Motor neuron (in vitro differentiated cells): ENCODE data around the gene SENP7. TPM values are rescaled to one million over a fixed set of nuclear protein-coding genes. Genes with fewer than 3 reads are reported as not detected.

ENCODE experiments used
- ATAC-seq, 8 experiments: fragments of 200-7000 bp; cut with Tn5 transposase; replicated peaks in 6 of 8; 2 replicates each; pipeline ENCODE4 v1.8.0; 2021; ENCODE audit warnings: mild to moderate bottlenecking in 8 of 8, moderate library complexity in 8 of 8
- H3K27ac ChIP-seq, 2 donors: fragments of 250-450 bp; sonication (Bioruptor Pico); 2 replicates each; pipeline ENCODE4 v1.9.0; 2021; ENCODE audit warnings: antibody characterized with exemption in 2 of 2, mild to moderate bottlenecking in 2 of 2, moderate library complexity in 1 of 2
- H3K4me1 ChIP-seq, 2 donors: fragments of 250-450 bp; sonication (Bioruptor Pico); replicated peaks in 1 of 2; 2 replicates each; pipeline ENCODE4 v1.6.1; 2021; ENCODE audit warnings: antibody characterized with exemption in 2 of 2, mild to moderate bottlenecking in 2 of 2, moderate library complexity in 1 of 2
- H3K4me3 ChIP-seq, 5 donors: fragments of 250-450 bp; sonication (Bioruptor Pico); 2 replicates each; pipeline ENCODE4 v1.9.0; 2021; ENCODE audit warnings: antibody characterized with exemption in 5 of 5, mild to moderate bottlenecking in 5 of 5, moderate library complexity in 4 of 5
- WGBS, 10 experiments: fragments of 450-650 bp; shearing (Covaris generic); methylation state at CpG; one replicate each; pipeline ENCODE4 v1.0.0; 2022; 5-methylcytosine and 5-hydroxymethylcytosine counted together
- in situ Hi-C, 9 experiments: fragments of 400-800 bp; cut with MboI; loops; one replicate each; pipeline ENCODE4 v1.15.0; 2021; ENCODE audit warnings: low sequenced_read_pairs in 9 of 9, low pct_unique_long_range_greater_than_20kb in 2 of 9; ENCODE audit not compliant: unreplicated experiment in 9 of 9
- total RNA-seq, 8 experiments: library from RNA; unstranded; fragments of 300-600 nt; gene quantifications; 2 replicates each; pipeline versions ENCODE4 v1.2.3 to v1.2.4, GENCODE V29; 2022

The SENP7 gene
- total RNA-seq, 8 experiments from 2014 or later = 9.3 to 77.7 (median 43.7) TPM

DNA sequence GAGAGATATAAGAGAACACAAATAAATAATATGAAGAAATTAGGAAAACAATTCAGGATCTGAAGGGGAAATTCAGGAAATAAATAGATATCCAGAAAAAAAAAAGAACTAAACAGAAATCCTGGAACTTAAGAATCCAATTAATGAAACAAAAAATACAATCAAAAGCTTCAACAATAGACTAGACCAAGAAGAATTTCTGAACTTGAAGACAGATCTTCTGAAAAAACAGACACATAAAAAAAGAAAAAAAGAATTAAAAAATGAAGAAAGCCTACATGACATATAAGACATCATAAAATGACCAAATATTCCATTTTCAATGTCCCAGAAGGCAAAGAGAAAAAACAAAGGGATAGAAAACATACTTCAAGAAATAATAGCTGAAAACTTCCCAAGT, 124.3 kb downstream of the SENP7 start:
- in situ Hi-C loops = loop anchor here in 1 of 9 experiments (25.0 kb wide), 1 partner anchor 176 kb away; no protein-coding TSS in a partner anchor
- Histone ChIP-seq H3K27ac (no peak overlapping the region), H3K4me1 (no peaks in the 10 kb centered on the region), H3K4me3 (no peak overlapping the region)
- ATAC-seq = no peak

DNA sequence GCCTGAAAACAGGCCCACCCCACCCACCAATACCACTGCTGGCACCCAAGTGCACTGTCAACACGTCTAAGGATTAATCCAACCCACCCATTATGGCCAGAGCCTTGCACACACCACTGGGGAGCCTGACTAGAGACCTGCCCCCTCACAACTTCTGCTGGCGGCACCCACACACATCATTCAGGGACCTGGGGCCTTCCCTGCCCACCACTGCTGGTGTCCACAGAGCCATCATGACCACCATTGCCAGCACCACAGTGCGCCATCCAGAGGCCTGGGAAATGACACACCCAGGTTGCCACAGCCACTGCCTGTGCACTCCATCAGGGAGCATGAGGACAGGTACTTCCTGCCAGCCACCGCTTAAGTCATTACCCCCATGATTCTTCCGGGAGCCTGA, 125.7 kb downstream of the SENP7 start:
- WGBS, 10 experiments = 100% methylated on average over 1 to 2 of the region's 5 CpGs; no CpG with 5 or more reads in 7 of the 10 experiments
- no peaks in the 10 kb centered on the region for H3K4me1 ChIP-seq
- no peak for ATAC-seq
- no peak overlapping the region for H3K27ac ChIP-seq
- H3K4me3 ChIP-seq = no peak overlapping the region
- in situ Hi-C loops = loop anchor here in 1 of 9 experiments (25.0 kb wide), 1 partner anchor 175 kb away; no protein-coding TSS in a partner anchor

DNA sequence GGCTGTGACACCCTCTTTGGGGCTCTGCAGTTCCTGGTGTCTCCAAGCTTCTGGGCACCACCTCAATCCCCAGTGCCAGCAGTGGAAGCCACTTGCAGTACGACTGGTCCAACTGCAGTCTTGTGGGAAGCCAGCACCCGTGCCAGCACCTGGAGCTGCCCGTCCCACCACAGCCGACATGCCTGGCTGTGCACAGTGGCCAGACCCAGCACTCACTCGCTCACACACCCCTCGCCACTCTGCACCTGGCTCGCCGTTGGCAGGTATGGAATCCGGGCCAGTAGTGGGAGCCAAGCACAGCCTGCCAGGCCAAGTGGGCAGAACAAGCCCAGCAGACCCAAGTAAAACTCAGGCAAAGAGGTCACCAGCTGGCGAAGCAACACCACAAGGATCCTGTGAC, 128.6 kb downstream of the SENP7 start:
- Histone ChIP-seq H3K27ac (no peak overlapping the region), H3K4me1 (no peaks in the 10 kb centered on the region), H3K4me3 (no peak overlapping the region)
- in situ Hi-C loops = loop anchor here in 1 of 9 experiments (25.0 kb wide), 1 partner anchor 172 kb away; no protein-coding TSS in a partner anchor
- ATAC-seq = no peak
- WGBS, 10 experiments = 40 to 100% (median 70%) methylated on average over 1 to 8 of the region's 10 CpGs; no CpG with 5 or more reads in 6 of the 10 experiments

DNA sequence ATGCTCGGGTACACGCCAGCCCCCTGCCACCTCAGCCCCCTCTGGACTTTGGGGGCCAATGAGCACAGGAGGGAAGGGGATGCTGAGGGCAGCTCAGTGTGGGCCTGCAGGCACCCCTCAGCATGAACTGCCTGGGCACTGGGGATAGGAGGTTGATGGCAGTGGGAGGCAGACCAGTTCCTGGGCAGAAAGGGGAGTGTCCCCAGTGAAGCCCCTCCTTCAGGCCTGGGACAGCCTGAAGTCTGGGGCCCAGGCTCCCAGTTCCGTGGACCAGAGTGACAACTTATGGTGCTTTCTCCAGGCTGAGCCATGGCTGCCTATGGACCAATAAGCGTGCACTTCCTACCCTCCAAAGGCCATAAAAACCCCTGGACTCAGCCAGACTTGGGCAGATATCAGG, 129.4 kb downstream of the SENP7 start:
- 80 to 100% (median 100%) methylated on average over 1 of the region's 4 CpGs; no CpG with 5 or more reads in 6 of the 10 experiments for WGBS, 10 experiments
- in situ Hi-C loops = loop anchor here in 1 of 9 experiments (25.0 kb wide), 1 partner anchor 171 kb away; no protein-coding TSS in a partner anchor
- ATAC-seq = peak in 5 of 8 experiments; percentile 14 to 43 (median 26)
- H3K27ac ChIP-seq = no peak overlapping the region
- H3K4me3 ChIP-seq = no peak overlapping the region
- no peaks in the 10 kb centered on the region for H3K4me1 ChIP-seq

DNA sequence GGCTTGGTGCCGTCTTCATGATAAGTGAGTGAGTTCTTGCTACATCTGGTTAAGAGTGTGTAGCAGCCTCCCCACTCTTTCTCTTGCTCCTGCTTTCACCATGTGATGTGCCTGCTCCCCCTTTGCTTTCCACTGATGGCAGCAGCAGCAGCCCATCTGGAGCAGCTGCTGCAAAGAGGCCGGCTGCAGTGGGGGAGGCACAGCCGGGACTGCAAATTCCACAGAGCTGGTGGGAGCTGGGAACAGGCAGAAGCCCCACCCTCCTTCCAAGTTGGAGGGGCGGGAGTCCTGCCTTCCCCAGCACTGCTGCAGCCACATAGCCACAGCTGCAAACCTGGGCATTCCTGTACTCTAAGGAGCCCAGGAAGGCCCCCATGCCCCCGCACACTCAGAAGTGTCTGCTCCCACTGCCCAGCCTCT, 129.8 kb downstream of the SENP7 start:
- Histone ChIP-seq H3K4me3 (no peak overlapping the region), H3K27ac (no peak overlapping the region), H3K4me1 (no peaks in the 10 kb centered on the region)
- WGBS, 10 experiments = 40 to 57% (median 52%) methylated on average over 1 to 5 of the region's 5 CpGs; no CpG with 5 or more reads in 6 of the 10 experiments
- in situ Hi-C loops = loop anchor here in 1 of 9 experiments (25.0 kb wide), 1 partner anchor 171 kb away; no protein-coding TSS in a partner anchor
- peak in 7 of 8 experiments; percentile 47 to 91 (median 83) for ATAC-seq

DNA sequence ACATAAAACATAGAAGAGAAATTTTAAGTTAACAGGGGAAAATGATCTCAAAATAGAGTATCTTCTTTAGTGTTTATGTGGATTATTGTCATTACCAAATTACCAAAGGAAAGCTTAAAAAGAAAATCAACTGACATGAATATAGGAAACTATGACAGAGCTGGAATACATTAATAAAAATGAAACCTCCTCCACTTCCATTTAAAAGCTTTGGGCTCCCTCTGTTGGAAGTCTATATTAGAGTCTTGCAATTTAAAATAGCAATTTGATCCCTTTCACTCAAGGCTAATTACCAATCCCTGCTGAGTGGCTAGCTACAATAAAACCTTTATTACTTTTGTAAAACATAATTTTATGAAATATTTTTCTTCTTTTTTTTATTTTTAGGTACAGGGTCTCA, 131.2 kb downstream of the SENP7 start:
- H3K27ac ChIP-seq = no peak overlapping the region
- ATAC-seq = peak in 5 of 8 experiments; percentile 22 to 81 (median 56)
- no peak overlapping the region for H3K4me3 ChIP-seq
- H3K4me1 ChIP-seq = no peaks in the 10 kb centered on the region
- in situ Hi-C loops = loop anchor here in 1 of 9 experiments (25.0 kb wide), 1 partner anchor 170 kb away; no protein-coding TSS in a partner anchor

DNA sequence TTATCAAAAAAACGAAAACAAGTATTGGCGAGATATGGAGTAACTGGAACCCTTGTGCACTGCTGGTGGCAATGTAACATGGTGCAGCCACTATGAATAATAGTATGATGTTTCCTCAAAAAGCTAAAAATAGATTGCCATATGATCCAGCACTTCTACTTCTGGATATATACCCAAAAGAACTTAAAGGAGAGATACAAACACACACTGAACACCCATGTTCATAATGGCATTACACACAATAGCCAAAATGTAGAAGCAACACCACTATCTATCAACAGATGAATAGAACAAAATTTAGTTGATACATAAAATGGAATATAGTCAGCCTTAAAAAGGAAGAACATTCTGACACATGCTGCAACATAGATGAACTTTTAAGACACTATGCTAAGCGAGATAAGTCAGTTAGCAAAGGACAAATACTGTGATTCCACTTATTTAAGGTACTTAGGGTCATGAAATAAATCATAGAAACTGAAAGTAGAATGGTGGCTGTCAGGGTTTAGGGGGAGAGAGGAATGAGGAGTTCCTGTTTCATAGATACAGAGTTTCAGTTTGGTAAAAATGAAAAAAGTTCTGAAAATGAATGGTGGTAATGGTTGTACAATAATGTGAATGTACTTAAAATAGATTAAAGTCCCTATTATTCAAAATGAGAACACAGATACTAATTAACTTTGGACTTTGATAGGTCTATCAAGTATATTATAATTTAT, 133.2 kb downstream of the SENP7 start:
- Histone ChIP-seq H3K4me3 (no peak overlapping the region), H3K27ac (no peak overlapping the region), H3K4me1 (no peaks in the 10 kb centered on the region)
- ATAC-seq = no peak
- WGBS, 10 experiments = 87 to 100% (median 92%) methylated on average over 2 to 3 of the region's 3 CpGs; no CpG with 5 or more reads in 1 of the 10 experiments
- in situ Hi-C loops = loop anchor here in 1 of 9 experiments (25.0 kb wide), 1 partner anchor 168 kb away; no protein-coding TSS in a partner anchor

DNA sequence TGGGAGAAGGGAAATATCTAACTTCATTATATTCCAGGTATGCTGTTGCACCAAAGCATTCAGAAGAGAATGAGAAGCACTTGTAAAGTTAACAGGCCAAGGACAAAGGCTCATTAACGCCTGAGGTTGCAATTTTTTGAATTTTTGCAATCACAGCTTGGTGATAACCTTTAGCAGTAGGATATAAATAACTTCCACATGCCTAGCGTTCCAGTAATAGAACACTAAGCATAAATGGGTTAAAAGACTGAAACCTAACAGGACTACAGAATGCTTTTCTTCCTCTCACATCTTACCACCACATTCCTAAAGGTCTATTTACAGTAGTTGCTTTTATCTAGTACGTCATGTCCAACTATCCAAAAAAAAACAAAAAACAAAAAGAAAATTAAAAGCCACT, 135.2 kb downstream of the SENP7 start:
- Histone ChIP-seq H3K4me3 (no peak overlapping the region), H3K27ac (no peak overlapping the region), H3K4me1 (no peaks in the 10 kb centered on the region)
- in situ Hi-C loops = loop anchor here in 1 of 9 experiments (25.0 kb wide), 1 partner anchor 165 kb away; no protein-coding TSS in a partner anchor
- 68 to 100% (median 90%) methylated on average over 2 to 3 of the region's 3 CpGs for WGBS, 10 experiments
- no peak for ATAC-seq

DNA sequence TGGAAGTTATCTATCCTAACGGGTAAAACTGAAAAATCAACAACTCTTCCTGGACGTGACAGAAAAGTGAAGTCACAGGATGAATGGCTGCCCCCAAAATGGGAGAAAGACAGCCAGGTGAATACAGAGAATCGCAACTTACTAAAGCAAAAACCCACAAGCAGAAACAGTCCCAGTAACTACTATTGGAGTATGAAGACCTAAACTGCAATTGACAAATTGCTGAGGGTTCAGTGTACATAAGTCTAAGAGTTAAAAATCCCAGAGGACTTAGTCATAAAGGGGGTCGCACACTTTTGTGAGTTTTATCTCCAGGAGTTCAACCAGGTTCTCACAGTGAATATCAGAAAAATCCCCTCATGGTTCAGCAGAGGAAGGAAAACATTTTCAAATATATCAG, 135.8 kb downstream of the SENP7 start:
- H3K27ac ChIP-seq = no peak overlapping the region
- in situ Hi-C loops = loop anchor here in 1 of 9 experiments (25.0 kb wide), 1 partner anchor 165 kb away; no protein-coding TSS in a partner anchor
- ATAC-seq = no peak
- H3K4me1 ChIP-seq = no peaks in the 10 kb centered on the region
- H3K4me3 ChIP-seq = no peak overlapping the region
- 68 to 100% (median 85%) methylated on average over 2 to 4 of the region's 4 CpGs for WGBS, 10 experiments

DNA sequence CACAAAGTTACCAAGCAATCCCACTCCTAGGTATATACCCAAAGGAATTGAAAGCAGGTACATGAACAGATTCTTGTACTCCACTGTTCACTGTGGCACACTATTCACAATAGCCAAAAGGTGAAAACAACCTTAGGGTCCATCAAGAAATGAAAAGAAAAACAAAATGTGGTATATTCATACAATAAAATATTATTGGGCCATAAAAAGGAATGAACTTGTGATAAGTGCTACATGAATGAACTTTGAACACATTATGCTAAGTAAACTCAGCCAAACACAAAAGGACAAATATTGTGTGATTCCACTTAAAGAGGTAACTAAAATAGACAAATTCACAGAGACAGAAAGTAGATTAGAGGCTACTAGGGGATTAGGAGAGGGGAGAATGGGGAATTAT, 137.4 kb downstream of the SENP7 start:
- in situ Hi-C loops = loop anchor here in 1 of 9 experiments (25.0 kb wide), 1 partner anchor 163 kb away; no protein-coding TSS in a partner anchor
- H3K4me3 ChIP-seq = no peak overlapping the region
- no peak for ATAC-seq
- no peaks in the 10 kb centered on the region for H3K4me1 ChIP-seq
- no peak overlapping the region for H3K27ac ChIP-seq

DNA sequence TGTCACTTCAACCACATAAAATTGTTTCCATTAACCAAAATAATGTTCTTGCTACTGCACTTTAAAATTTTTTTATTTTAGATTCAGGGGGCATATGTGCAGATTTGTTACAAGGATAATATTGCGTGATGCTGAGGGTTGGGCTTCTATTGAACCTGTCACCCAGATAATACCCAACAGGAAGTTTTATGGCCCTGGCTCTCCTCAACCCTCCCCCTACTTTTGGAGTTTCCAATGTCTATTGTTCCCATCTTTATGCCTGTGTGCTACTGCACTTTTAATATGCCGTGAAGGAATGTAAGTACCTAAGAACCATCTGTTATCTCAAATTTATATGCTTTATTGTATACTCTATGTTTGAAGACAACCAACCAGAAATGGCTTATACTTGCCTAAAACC, 150.6 kb downstream of the SENP7 start:
- Histone ChIP-seq H3K4me3 (no peak overlapping the region), H3K27ac (peak overlapping the region in 1 of 2 donors; percentile 40), H3K4me1 (peaks cover 0 to 6% of the 10 kb centered on the region in 2 donors)
- ATAC-seq = peak in 5 of 8 experiments; percentile 68 to 73 (median 71)
- WGBS, 10 experiments = 0 to 100% (median 21%) methylated on average over 1 to 2 of the region's 2 CpGs; no CpG with 5 or more reads in 1 of the 10 experiments
- in situ Hi-C loops = loop anchor here in 1 of 9 experiments (25.0 kb wide), 1 partner anchor 525 kb away; no protein-coding TSS in a partner anchor

DNA sequence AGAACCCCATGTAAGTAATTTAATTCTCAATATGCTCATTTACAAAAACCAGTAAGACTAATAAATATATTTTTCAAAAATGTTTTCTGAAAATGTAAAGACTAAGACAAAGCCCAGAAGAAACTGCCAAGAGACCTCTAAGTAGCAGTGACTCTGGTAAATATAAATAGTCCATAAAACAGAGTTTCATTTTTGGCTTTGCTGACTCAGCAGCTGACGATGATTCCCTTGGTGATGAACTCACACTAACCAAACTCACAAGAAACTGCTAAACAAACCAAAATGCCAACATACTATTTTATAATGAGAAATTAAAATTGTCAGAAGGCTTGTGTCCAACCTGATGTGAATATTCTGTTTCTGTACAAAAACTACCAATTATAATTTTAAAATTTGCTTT, 161.2 kb downstream of the SENP7 start:
- 83 to 100% (median 89%) methylated on average over 1 of the region's 1 CpG; no CpG with 5 or more reads in 3 of the 10 experiments for whole genome bisulfite sequencing, 10 experiments
- no peak overlapping the region for H3K4me3 ChIP-seq
- H3K4me1 ChIP-seq = no peaks in the 10 kb centered on the region
- in situ Hi-C loops = loop anchor here in 1 of 9 experiments (25.0 kb wide), 1 partner anchor 515 kb away; no protein-coding TSS in a partner anchor
- H3K27ac ChIP-seq = no peak overlapping the region
- no peak for ATAC-seq

DNA sequence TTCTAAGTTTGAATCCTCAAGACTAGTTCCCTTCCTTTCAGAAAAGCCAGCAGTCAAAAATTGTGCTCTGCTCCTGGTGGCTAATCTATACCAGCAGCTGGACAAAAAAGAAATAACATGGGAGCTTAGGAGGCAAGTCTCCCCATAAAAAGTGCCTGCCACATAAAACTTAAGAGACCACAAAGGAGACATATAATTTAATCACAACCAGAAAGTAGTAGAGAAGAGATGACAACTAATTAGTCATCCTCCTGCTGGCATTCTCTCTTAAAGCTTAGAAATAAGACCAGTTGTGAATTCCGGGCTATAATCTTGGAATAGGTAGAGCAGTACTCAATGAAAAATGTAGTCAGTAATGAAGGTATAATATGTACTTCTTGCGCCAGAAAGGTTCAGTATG, 172.4 kb downstream of the SENP7 start:
- in situ Hi-C loops = no loop called here
- H3K4me1 ChIP-seq = peaks cover 0 to 3% of the 10 kb centered on the region in 2 donors
- WGBS, 10 experiments = 33 to 100% (median 75%) methylated on average over 1 to 2 of the region's 2 CpGs; no CpG with 5 or more reads in 1 of the 10 experiments
- no peak overlapping the region for H3K4me3 ChIP-seq
- no peak overlapping the region for H3K27ac ChIP-seq
- no peak for ATAC-seq
